HG03103 (cell line): ENCODE data around the gene ANKRD33B.
A peak's percentile ranks its signal among the peaks of the same experiment; 100 is the strongest.
"Not testable (repeated sequence)": the region's sequence is repeated elsewhere in the genome, so short reads cannot be mapped to it uniquely, and the experiment has no call there.

Experiments
- ATAC-seq: cut with Tn5 transposase; IDR thresholded peaks from one replicate; pipeline ENCODE4 v1.9.1; 2021; ENCODE audit warnings: low read depth; ENCODE audit not compliant: unreplicated experiment

The ANKRD33B gene

GRCh38 chr5:10591159-10591558 is 27.3 kb downstream of the ANKRD33B start:
- ATAC-seq, result no peak

GRCh38 chr5:10591966-10592365 is 28.1 kb downstream of the ANKRD33B start:
- no peak for ATAC-seq

GRCh38 chr5:10592601-10593000 is 28.7 kb downstream of the ANKRD33B start:
- ATAC-seq, result peak; percentile 46

- no peak for ATAC-seq
Observed at GRCh38 chr5:10593531-10594181, 29.8 kb downstream of the ANKRD33B start.

- no peak for ATAC-seq
Observed at GRCh38 chr5:10594591-10595210, 30.8 kb downstream of the ANKRD33B start.

GRCh38 chr5:10595293-10595671 is 31.4 kb downstream of the ANKRD33B start:
- ATAC-seq, result no peak

- no peak for ATAC-seq
Observed at GRCh38 chr5:10595672-10596309, 31.9 kb downstream of the ANKRD33B start.

- ATAC-seq, result no peak
Observed at GRCh38 chr5:10596310-10596703, 32.4 kb downstream of the ANKRD33B start.

- ATAC-seq, result no peak
Observed at GRCh38 chr5:10596886-10597451, 33.1 kb downstream of the ANKRD33B start.

GRCh38 chr5:10599113-10599512 is 35.2 kb downstream of the ANKRD33B start:
- ATAC-seq, result no peak

GRCh38 chr5:10599862-10600284 is 36.0 kb downstream of the ANKRD33B start:
- no peak for ATAC-seq

GRCh38 chr5:10600626-10601245 is 36.9 kb downstream of the ANKRD33B start:
- ATAC-seq, result peak; percentile 71

GRCh38 chr5:10601246-10602030 is 37.6 kb downstream of the ANKRD33B start:
- ATAC-seq, result peak; percentile 39

GRCh38 chr5:10602031-10602806 is 38.3 kb downstream of the ANKRD33B start:
- ATAC-seq, result no peak

- no peak for ATAC-seq
Observed at GRCh38 chr5:10604975-10605374, 41.1 kb downstream of the ANKRD33B start.

GRCh38 chr5:10606632-10607022 is 42.8 kb downstream of the ANKRD33B start:
- peak; percentile 1 for ATAC-seq

GRCh38 chr5:10607023-10607665 is 43.3 kb downstream of the ANKRD33B start:
- ATAC-seq, result peak; percentile 79

GRCh38 chr5:10607666-10608073 is 43.8 kb downstream of the ANKRD33B start:
- ATAC-seq, result peak; percentile 48

- ATAC-seq, result not testable (repeated sequence)
Observed at GRCh38 chr5:10608081-10608480, 44.2 kb downstream of the ANKRD33B start.
